IMR-90 (cell line): ENCODE data around the gene TIPARP. TPM values are rescaled to one million over a fixed set of nuclear protein-coding genes. Genes with fewer than 3 reads are reported as not detected.

Experiments
- ATAC-seq: fragments of 200-7000 bp; cut with Tn5 transposase; 2 replicates; pipeline ENCODE4 v1.9.1; 2020; ENCODE audit warnings: low read depth, mild to moderate bottlenecking, moderate library complexity
- BruUV-seq: library from RNA; stranded (reverse); fragments of 400-500 nt; replicated peaks from 2 replicates; lab custom pipeline; 2021; lab: Mats Ljungman, UMichigan
- CTCF ChIA-PET: fragments of 300-600 bp; formaldehyde crosslinking; extraction: SDS; loops from one replicate; lab custom pipeline; 2021; ENCODE audit warnings: antibody characterized with exemption; lab: Yijun Ruan, JAX
- POLR2A ChIA-PET: fragments of 300-600 bp; sonication (Branson Sonifier 250); formaldehyde crosslinking; loops from one replicate; lab custom pipeline; 2022; ENCODE audit warnings: antibody characterized with exemption; ENCODE audit not compliant: unreplicated experiment; lab: Charles Lee
- DNase-seq: peaks from one replicate; pipeline ENCODE4 v3.0.0; 2013
- H2AFZ ChIP-seq: replicated peaks from 2 replicates; pipeline ENCODE3; 2013; ENCODE audit warnings: low read length, mild to moderate bottlenecking; ENCODE audit not compliant: poor library complexity
- H2AK5ac ChIP-seq: 2 replicates; pipeline ENCODE4 v1.6.1; 2013; ENCODE audit warnings: low read depth, low read length, inconsistent platforms
- H2AK9ac ChIP-seq: replicated peaks from 2 replicates; pipeline ENCODE3; 2013; ENCODE audit warnings: mild to moderate bottlenecking, low read depth, low read length, moderate library complexity; ENCODE audit not compliant: poor library complexity
- H2BK120ac ChIP-seq: 2 replicates; pipeline ENCODE4 v1.6.1; 2013; ENCODE audit warnings: low read depth, low read length, inconsistent platforms
- H2BK15ac ChIP-seq: 3 replicates; pipeline ENCODE4 v1.6.1; 2013; ENCODE audit warnings: low read depth, low read length, inconsistent platforms
- H2BK20ac ChIP-seq: 2 replicates; pipeline ENCODE4 v1.6.1; 2013; ENCODE audit warnings: low read depth, mild to moderate bottlenecking, inconsistent platforms, low read length, moderate library complexity
- H2BK5ac ChIP-seq: 2 replicates; pipeline ENCODE4 v1.6.1; 2013; ENCODE audit warnings: mild to moderate bottlenecking, low read depth, low read length, inconsistent platforms; ENCODE audit not compliant: poor library complexity, severe bottlenecking
- H3K14ac ChIP-seq: replicated peaks from 2 replicates; pipeline ENCODE4 v1.6.1; 2013; ENCODE audit warnings: low read depth, low read length, inconsistent platforms
- H3K18ac ChIP-seq: 2 replicates; pipeline ENCODE4 v1.6.1; 2013; ENCODE audit warnings: low read depth, low read length, control low read depth
- H3K23ac ChIP-seq: 2 replicates; pipeline ENCODE4 v1.6.1; 2013; ENCODE audit warnings: low read depth, low read length, inconsistent platforms
- H3K27ac ChIP-seq: 2 replicates; pipeline ENCODE4 v1.5.1; 2013; ENCODE audit warnings: mild to moderate bottlenecking, control low read depth, low read length; ENCODE audit not compliant: insufficient read depth
- H3K27me3 ChIP-seq: 2 replicates; pipeline ENCODE4 v1.6.1; 2013; ENCODE audit warnings: low read length; ENCODE audit not compliant: control insufficient read depth, insufficient read depth
- H3K36me3 ChIP-seq: 2 replicates; pipeline ENCODE4 v1.6.1; 2013; ENCODE audit warnings: low read length, mixed read lengths; ENCODE audit not compliant: control insufficient read depth, insufficient read depth
- H3K4ac ChIP-seq: 2 replicates; pipeline ENCODE4 v1.6.1; 2013; ENCODE audit warnings: low read depth, low read length, inconsistent platforms
- H3K4me1 ChIP-seq: 2 replicates; pipeline ENCODE4 v1.6.1; 2013; ENCODE audit warnings: low read length, mixed read lengths; ENCODE audit not compliant: control insufficient read depth, insufficient read depth
- H3K4me2 ChIP-seq: 2 replicates; pipeline ENCODE4 v1.6.1; 2013; ENCODE audit warnings: low read depth, mild to moderate bottlenecking, control low read depth, low read length, moderate library complexity
- H3K4me3 ChIP-seq: 2 replicates; pipeline ENCODE4 v1.5.1; 2013; ENCODE audit warnings: low read depth, mild to moderate bottlenecking, control low read depth, low read length, moderate library complexity; ENCODE audit not compliant: insufficient read depth
- H3K56ac ChIP-seq: 2 replicates; pipeline ENCODE4 v1.6.1; 2013; ENCODE audit warnings: low read length, inconsistent platforms; ENCODE audit not compliant: insufficient read depth; ENCODE audit errors: extremely low read depth
- H3K79me1 ChIP-seq, 2 experiments: 2 replicates each; pipeline ENCODE4 v1.6.1; 2013; ENCODE audit warnings: low read length in 2 of 2, inconsistent platforms in 1 of 2, low read depth in 1 of 2
- H3K9ac ChIP-seq: 2 replicates; pipeline ENCODE4 v1.6.1; 2013; ENCODE audit warnings: low read depth, low read length, control low read depth
- H3K9me1 ChIP-seq: 2 replicates; pipeline ENCODE4 v1.6.1; 2013; ENCODE audit warnings: low read length, inconsistent platforms; ENCODE audit not compliant: insufficient read depth
- H3K9me3 ChIP-seq: 2 replicates; pipeline ENCODE4 v1.6.1; 2013; ENCODE audit warnings: low read length; ENCODE audit not compliant: control insufficient read depth, insufficient read depth
- H4K20me1 ChIP-seq: 2 replicates; pipeline ENCODE4 v1.6.1; 2013; ENCODE audit warnings: low read length, inconsistent platforms; ENCODE audit not compliant: insufficient read depth
- H4K5ac ChIP-seq: 2 replicates; pipeline ENCODE4 v1.6.1; 2013; ENCODE audit warnings: mild to moderate bottlenecking, low read depth, low read length, control low read depth
- H4K8ac ChIP-seq, 2 experiments: 2 replicates each; pipeline ENCODE4 v1.6.1; 2013; ENCODE audit warnings: low read depth in 2 of 2, low read length in 2 of 2, control low read depth in 1 of 2, inconsistent platforms in 1 of 2
- H4K91ac ChIP-seq: 2 replicates; pipeline ENCODE4 v1.6.1; 2013; ENCODE audit warnings: low read depth, low read length, inconsistent platforms; ENCODE audit not compliant: insufficient read depth
- BHLHE40 ChIP-seq: fragments of 150-350 bp; IDR thresholded peaks from 2 replicates; pipeline ENCODE4 v1.6.1; 2016; ENCODE audit warnings: mild to moderate bottlenecking, low read depth, low read length
- CHD1 ChIP-seq: IDR thresholded peaks from 2 replicates; pipeline ENCODE4 v1.6.1; 2012; ENCODE audit warnings: low read depth, low read length, improper control_type of control experiment
- ELK1 ChIP-seq: fragments of 150-350 bp; IDR thresholded peaks from 2 replicates; pipeline ENCODE4 v1.6.1; 2016; ENCODE audit warnings: low read depth, mild to moderate bottlenecking, low read length, moderate library complexity, borderline replicate concordance
- FOS ChIP-seq: fragments of 150-350 bp; IDR thresholded peaks from 2 replicates; pipeline ENCODE4 v1.6.1; 2016; ENCODE audit warnings: low read depth, low read length
- MAFK ChIP-seq: IDR thresholded peaks from 2 replicates; pipeline ENCODE4 v1.6.1; 2012; ENCODE audit warnings: low read depth, low read length, improper control_type of control experiment
- MAZ ChIP-seq: IDR thresholded peaks from 2 replicates; pipeline ENCODE4 v1.6.1; 2012; ENCODE audit warnings: low read depth, mild to moderate bottlenecking, low read length, improper control_type of control experiment, moderate library complexity, borderline replicate concordance
- MXI1 ChIP-seq: IDR thresholded peaks from 2 replicates; pipeline ENCODE4 v1.6.1; 2012; ENCODE audit warnings: low read depth, mild to moderate bottlenecking, low read length, moderate library complexity, borderline replicate concordance
- SMC3 ChIP-seq: fragments of 150-350 bp; IDR thresholded peaks from 2 replicates; pipeline ENCODE4 v1.6.1; 2016; ENCODE audit warnings: low read depth, mild to moderate bottlenecking, antibody characterized with exemption, low read length, moderate library complexity
- WGBS, 2 experiments: methylation state at CpG; one replicate each; pipeline versions ENCODE4 v1.1.5 to v1.1.7; 2013; ENCODE audit warnings: missing lambda C conversion rate in 2 of 2; ENCODE audit not compliant: insufficient read length in 1 of 2; ENCODE audit errors: extremely low coverage in 2 of 2; 5-methylcytosine and 5-hydroxymethylcytosine counted together
- dilution Hi-C: fragments of 300-500 bp; cut with HindIII; formaldehyde crosslinking; loops from one replicate; pipeline ENCODE4 v1.14.3; 2018; ENCODE audit warnings: low sequenced_read_pairs; ENCODE audit not compliant: unreplicated experiment
- in situ Hi-C: fragments of 300-500 bp; cut with MboI; formaldehyde crosslinking; loops from 3 replicates; pipeline ENCODE4 v1.14.3; 2019; ENCODE audit warnings: low sequenced_read_pairs, inconsistent platforms, mixed read lengths
- intact Hi-C: fragments of 100-400 bp; cut with micrococcal nuclease; formaldehyde crosslinking; loops from 2 replicates; pipeline ENCODE4 v1.10.0; 2022
- polyA plus RNA-seq, 3 experiments: library from polyadenylated mRNA; depleted of rRNA; stranded (reverse); fragments of >200 nt; gene quantifications; 2 replicates each; pipeline ENCODE4 v1.2.3, GENCODE V29; 2012; ENCODE audit warnings: low replicate concordance in 1 of 3
- total RNA-seq: library from RNA; depleted of rRNA; stranded (reverse); fragments of >200 nt; gene quantifications from 2 replicates; pipeline ENCODE4 v1.2.3, GENCODE V29; 2012

Gene TIPARP
- total and polyA plus RNA-seq, 2 of the 4 experiments (the other 2 are of a cell fraction), result 12.6 to 70.8 TPM

- Histone ChIP-seq H2BK120ac (no peak overlapping the region), H4K8ac (no peak overlapping the region), H3K4me3 (no peak overlapping the region), H3K79me1 (no peaks in the 10 kb centered on the region), H4K20me1 (no peaks in the 10 kb centered on the region), H2AFZ (no peak overlapping the region), H4K5ac (no peak overlapping the region), H3K27me3 (no peaks in the 10 kb centered on the region), H3K14ac (no peak overlapping the region), H3K18ac (no peak overlapping the region), H3K4me1 (peaks cover 6% of the 10 kb centered on the region), H2BK15ac (no peak overlapping the region), H3K36me3 (no peaks in the 10 kb centered on the region), H3K9ac (no peak overlapping the region), H3K4me2 (no peak overlapping the region), H3K4ac (no peak overlapping the region), H3K9me1 (no peaks in the 10 kb centered on the region), H2AK5ac (no peak overlapping the region), H3K9me3 (no peaks in the 10 kb centered on the region), H2BK20ac (no peak overlapping the region), H4K91ac (no peak overlapping the region), H3K56ac (no peak overlapping the region), H2BK5ac (no peak overlapping the region), H3K27ac (no peak overlapping the region), H2AK9ac (no peak overlapping the region), H3K23ac (no peak overlapping the region)
- no peak for DNase-seq
- POLR2A ChIA-PET, result no interaction called here
- intact Hi-C loops (no loop called here), dilution Hi-C loops (no loop called here), in situ Hi-C loops (no loop called here)
- no peak for TF ChIP-seq BHLHE40
- no peak for TF ChIP-seq MXI1
- TF ChIP-seq MAFK, result no peak
- TF ChIP-seq ELK1, result no peak
- no peak for TF ChIP-seq SMC3
- TF ChIP-seq CHD1, result no peak
- no peak for TF ChIP-seq MAZ
- TF ChIP-seq FOS, result no peak
- BruUV-seq, result no TSS peak
- WGBS, 2 experiments, result no CpG with 5 or more reads among the region's 4 CpGs
- CTCF ChIA-PET, result no interaction called here
- ATAC-seq, result no peak
Measured at GRCh38 chr3:156632601-156633000, 41.8 kb upstream of the TIPARP start.
